ENCODE data around the gene CSTF1. TPM values are rescaled to one million over a fixed set of nuclear protein-coding genes. Genes with fewer than 3 reads are reported as not detected.
A peak's percentile ranks its signal among the peaks of the same experiment; 100 is the strongest.

The CSTF1 gene
- total RNA-seq, 1 donor, result 25.0 TPM

GRCh38 chr20:56347628-56348304 lies 44.7 kb upstream of the CSTF1 start:
- Histone ChIP-seq H3K27ac (ENCODE audit: low read depth, low read length) (no peak overlapping the region), H3K4me2 (ENCODE audit: insufficient read depth, low read length) (no peak overlapping the region), H3K9me3 (ENCODE audit: low read depth, low read length) (no peaks in the 10 kb centered on the region), H4K20me1 (ENCODE audit: insufficient read depth, low read length) (no peaks in the 10 kb centered on the region), H3K36me3 (ENCODE audit: insufficient read depth, low read length) (no peaks in the 10 kb centered on the region), H3K4me1 (ENCODE audit: insufficient read depth, low read length) (peaks cover 7% of the 10 kb centered on the region), H3K27me3 (ENCODE audit: insufficient read depth, low read length) (peaks cover 5% of the 10 kb centered on the region), H3K4me3 (ENCODE audit: insufficient read depth, low read length) (no peak overlapping the region), H3K79me2 (ENCODE audit: insufficient read depth, low read length) (no peaks in the 10 kb centered on the region), H2AFZ (ENCODE audit: low read length) (no peak overlapping the region)
- peak; percentile 6 for DNase-seq (ENCODE audit: insufficient read length, low spot score, missing footprints)
- TF ChIP-seq, protein P1, sequence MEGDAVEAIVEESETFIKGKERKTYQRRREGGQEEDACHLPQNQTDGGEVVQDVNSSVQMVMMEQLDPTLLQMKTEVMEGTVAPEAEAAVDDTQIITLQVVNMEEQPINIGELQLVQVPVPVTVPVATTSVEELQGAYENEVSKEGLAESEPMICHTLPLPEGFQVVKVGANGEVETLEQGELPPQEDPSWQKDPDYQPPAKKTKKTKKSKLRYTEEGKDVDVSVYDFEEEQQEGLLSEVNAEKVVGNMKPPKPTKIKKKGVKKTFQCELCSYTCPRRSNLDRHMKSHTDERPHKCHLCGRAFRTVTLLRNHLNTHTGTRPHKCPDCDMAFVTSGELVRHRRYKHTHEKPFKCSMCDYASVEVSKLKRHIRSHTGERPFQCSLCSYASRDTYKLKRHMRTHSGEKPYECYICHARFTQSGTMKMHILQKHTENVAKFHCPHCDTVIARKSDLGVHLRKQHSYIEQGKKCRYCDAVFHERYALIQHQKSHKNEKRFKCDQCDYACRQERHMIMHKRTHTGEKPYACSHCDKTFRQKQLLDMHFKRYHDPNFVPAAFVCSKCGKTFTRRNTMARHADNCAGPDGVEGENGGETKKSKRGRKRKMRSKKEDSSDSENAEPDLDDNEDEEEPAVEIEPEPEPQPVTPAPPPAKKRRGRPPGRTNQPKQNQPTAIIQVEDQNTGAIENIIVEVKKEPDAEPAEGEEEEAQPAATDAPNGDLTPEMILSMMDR (IDR thresholded peaks at IDR 0.05; ENCODE audit: extremely low read depth, low read depth, low read length), result no peak

- peaks cover under 1% of the 10 kb centered on the region for H3K27me3 ChIP-seq (ENCODE audit: insufficient read depth, low read length)
- H3K79me2 ChIP-seq (ENCODE audit: insufficient read depth, low read length), result no peaks in the 10 kb centered on the region
- H3K4me3 ChIP-seq (ENCODE audit: insufficient read depth, low read length), result no peak overlapping the region
- no peaks in the 10 kb centered on the region for H4K20me1 ChIP-seq (ENCODE audit: insufficient read depth, low read length)
- no peak overlapping the region for H3K4me2 ChIP-seq (ENCODE audit: insufficient read depth, low read length)
- TF ChIP-seq, protein P1 (IDR thresholded peaks at IDR 0.05; ENCODE audit: extremely low read depth, low read depth, low read length), result no peak
- no peaks in the 10 kb centered on the region for H3K9me3 ChIP-seq (ENCODE audit: low read depth, low read length)
- H2AFZ ChIP-seq (ENCODE audit: low read length), result peak overlapping the region; percentile 6
- peaks cover 9% of the 10 kb centered on the region for H3K4me1 ChIP-seq (ENCODE audit: insufficient read depth, low read length)
- no peak overlapping the region for H3K27ac ChIP-seq (ENCODE audit: low read depth, low read length)
- no peaks in the 10 kb centered on the region for H3K36me3 ChIP-seq (ENCODE audit: insufficient read depth, low read length)
- DNase-seq (ENCODE audit: insufficient read length, low spot score, missing footprints), result no peak
Observed at GRCh38 chr20:56348305-56348693, 44.1 kb upstream of the CSTF1 start.

DNA sequence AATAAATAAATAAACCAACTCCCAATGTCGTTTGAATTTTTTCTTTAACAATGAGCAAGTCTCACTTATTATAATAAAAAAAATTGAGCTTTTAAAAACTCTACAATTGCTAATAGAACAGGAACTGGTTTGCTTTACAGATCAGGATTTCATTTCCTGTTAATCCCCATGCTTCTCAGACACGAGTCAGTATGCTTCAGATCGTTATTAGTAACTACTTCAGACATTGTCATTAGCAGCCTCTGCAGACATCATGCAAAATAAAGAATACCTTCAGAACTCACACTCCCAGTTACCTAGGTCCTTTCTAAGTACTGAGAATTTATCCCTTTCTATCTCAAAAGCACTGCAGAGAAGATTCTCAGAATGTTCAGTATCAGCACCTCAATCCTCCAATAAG lies 43.7 kb upstream of the CSTF1 start:
- Histone ChIP-seq H4K20me1 (ENCODE audit: insufficient read depth, low read length) (no peaks in the 10 kb centered on the region), H3K4me3 (ENCODE audit: insufficient read depth, low read length) (no peak overlapping the region), H3K27me3 (ENCODE audit: insufficient read depth, low read length) (no peaks in the 10 kb centered on the region), H3K79me2 (ENCODE audit: insufficient read depth, low read length) (no peaks in the 10 kb centered on the region), H3K4me2 (ENCODE audit: insufficient read depth, low read length) (no peak overlapping the region), H3K27ac (ENCODE audit: low read depth, low read length) (no peak overlapping the region), H3K4me1 (ENCODE audit: insufficient read depth, low read length) (peaks cover 9% of the 10 kb centered on the region), H3K9me3 (ENCODE audit: low read depth, low read length) (no peaks in the 10 kb centered on the region), H2AFZ (ENCODE audit: low read length) (no peak overlapping the region), H3K36me3 (ENCODE audit: insufficient read depth, low read length) (no peaks in the 10 kb centered on the region)
- peak; percentile 27 for DNase-seq (ENCODE audit: insufficient read length, low spot score, missing footprints)
- TF ChIP-seq, protein P1 (IDR thresholded peaks at IDR 0.05; ENCODE audit: extremely low read depth, low read depth, low read length), result no peak

GRCh38 chr20:56350842-56351241 lies 41.6 kb upstream of the CSTF1 start:
- no peaks in the 10 kb centered on the region for H4K20me1 ChIP-seq (ENCODE audit: insufficient read depth, low read length)
- TF ChIP-seq, protein P1 (IDR thresholded peaks at IDR 0.05; ENCODE audit: extremely low read depth, low read depth, low read length), result no peak
- no peak overlapping the region for H3K4me3 ChIP-seq (ENCODE audit: insufficient read depth, low read length)
- H3K4me1 ChIP-seq (ENCODE audit: insufficient read depth, low read length), result peaks cover 9% of the 10 kb centered on the region
- H2AFZ ChIP-seq (ENCODE audit: low read length), result peak overlapping the region; percentile 17
- H3K4me2 ChIP-seq (ENCODE audit: insufficient read depth, low read length), result no peak overlapping the region
- no peak overlapping the region for H3K27ac ChIP-seq (ENCODE audit: low read depth, low read length)
- H3K9me3 ChIP-seq (ENCODE audit: low read depth, low read length), result no peaks in the 10 kb centered on the region
- H3K27me3 ChIP-seq (ENCODE audit: insufficient read depth, low read length), result no peaks in the 10 kb centered on the region
- H3K36me3 ChIP-seq (ENCODE audit: insufficient read depth, low read length), result no peaks in the 10 kb centered on the region
- no peaks in the 10 kb centered on the region for H3K79me2 ChIP-seq (ENCODE audit: insufficient read depth, low read length)
- DNase-seq (ENCODE audit: insufficient read length, low spot score, missing footprints), result peak; percentile 14
